Large intestine (tissue), 3 donors: ENCODE data around the gene WDR36. TPM values are rescaled to one million over a fixed set of nuclear protein-coding genes. Genes with fewer than 3 reads are reported as not detected.
A peak's percentile ranks its signal among the peaks of the same experiment; 100 is the strongest.

Source experiments
- DNase-seq, 2 donors: peaks; one replicate each; pipeline versions ENCODE4 v3.0.0 to v3.0.0-alpha.2; 2013
- H3K27ac ChIP-seq: one replicate; pipeline ENCODE4 v1.5.1; 2013; ENCODE audit warnings: low read length
- H3K27me3 ChIP-seq: 2 replicates; pipeline ENCODE4 v1.6.1; 2013; ENCODE audit warnings: low read length; ENCODE audit not compliant: control insufficient read depth, insufficient read depth
- H3K36me3 ChIP-seq: 2 replicates; pipeline ENCODE4 v1.6.1; 2013; ENCODE audit warnings: low read length; ENCODE audit not compliant: control insufficient read depth, insufficient read depth
- H3K4me1 ChIP-seq: one replicate; pipeline ENCODE4 v1.6.1; 2013; ENCODE audit warnings: low read length; ENCODE audit not compliant: control insufficient read depth, insufficient read depth
- H3K4me3 ChIP-seq: one replicate; pipeline ENCODE4 v1.5.1; 2013; ENCODE audit warnings: low read length
- H3K9me3 ChIP-seq: one replicate; pipeline ENCODE4 v1.6.1; 2013; ENCODE audit warnings: mild to moderate bottlenecking, low read depth, low read length, moderate library complexity; ENCODE audit not compliant: control insufficient read depth
- WGBS: methylation state at CpG from one replicate; pipeline ENCODE4 v1.1.5; 2013; ENCODE audit warnings: low lambda C conversion rate; ENCODE audit not compliant: insufficient coverage; 5-methylcytosine and 5-hydroxymethylcytosine counted together
- polyA plus RNA-seq: library from polyadenylated mRNA; unstranded; fragments of 120-200 nt; gene quantifications from one replicate; pipeline ENCODE4 v1.2.1, GENCODE V29; 2013

Gene WDR36
- polyA plus RNA-seq, 1 donor, result 21.3 TPM

GRCh38 chr5:111153483-111153882 lies 61.3 kb downstream of the WDR36 start:
- no peak for DNase-seq
- Histone ChIP-seq H3K4me3 (no peak overlapping the region), H3K9me3 (no peaks in the 10 kb centered on the region), H3K36me3 (no peaks in the 10 kb centered on the region), H3K4me1 (no peaks in the 10 kb centered on the region), H3K27me3 (no peaks in the 10 kb centered on the region), H3K27ac (no peak overlapping the region)
- no CpG with 5 or more reads among the region's 1 CpG for WGBS

- DNase-seq, result no peak
- H3K27ac ChIP-seq, result no peak overlapping the region
- H3K4me1 ChIP-seq, result no peaks in the 10 kb centered on the region
- no peaks in the 10 kb centered on the region for H3K36me3 ChIP-seq
- 86% methylated on average over 1 of the region's 3 CpGs for WGBS
- H3K27me3 ChIP-seq, result no peaks in the 10 kb centered on the region
- H3K9me3 ChIP-seq, result no peaks in the 10 kb centered on the region
- H3K4me3 ChIP-seq, result no peak overlapping the region
These were observed 61.8 kb downstream of the WDR36 start for GRCh38 chr5:111153945-111154344.

- DNase-seq, result peak; percentile 22 to 35
- 13% methylated on average over 3 of the region's 9 CpGs for WGBS
- no peak overlapping the region for H3K27ac ChIP-seq
- no peaks in the 10 kb centered on the region for H3K36me3 ChIP-seq
- H3K4me3 ChIP-seq, result no peak overlapping the region
- no peaks in the 10 kb centered on the region for H3K4me1 ChIP-seq
- H3K9me3 ChIP-seq, result no peaks in the 10 kb centered on the region
- H3K27me3 ChIP-seq, result no peaks in the 10 kb centered on the region
These were observed 66.1 kb downstream of the WDR36 start for GRCh38 chr5:111158105-111158744.

- DNase-seq, result no peak
- 60% methylated on average over 1 of the region's 7 CpGs for WGBS
- no peaks in the 10 kb centered on the region for H3K4me1 ChIP-seq
- no peaks in the 10 kb centered on the region for H3K36me3 ChIP-seq
- H3K27me3 ChIP-seq, result no peaks in the 10 kb centered on the region
- no peaks in the 10 kb centered on the region for H3K9me3 ChIP-seq
- H3K27ac ChIP-seq, result no peak overlapping the region
- H3K4me3 ChIP-seq, result no peak overlapping the region
These were observed 67.7 kb downstream of the WDR36 start for GRCh38 chr5:111159845-111160244.

GRCh38 chr5:111163000-111163399 lies 70.9 kb downstream of the WDR36 start:
- no peaks in the 10 kb centered on the region for H3K9me3 ChIP-seq
- no CpG with 5 or more reads among the region's 1 CpG for WGBS
- H3K27me3 ChIP-seq, result no peaks in the 10 kb centered on the region
- no peak overlapping the region for H3K4me3 ChIP-seq
- no peaks in the 10 kb centered on the region for H3K36me3 ChIP-seq
- H3K27ac ChIP-seq, result no peak overlapping the region
- H3K4me1 ChIP-seq, result no peaks in the 10 kb centered on the region
- no peak for DNase-seq

- Histone ChIP-seq H3K9me3 (no peaks in the 10 kb centered on the region), H3K36me3 (no peaks in the 10 kb centered on the region), H3K27me3 (no peaks in the 10 kb centered on the region), H3K4me3 (no peak overlapping the region), H3K27ac (no peak overlapping the region), H3K4me1 (no peaks in the 10 kb centered on the region)
- WGBS, result no CpG with 5 or more reads among the region's 2 CpGs
- DNase-seq, result no peak
These were observed 72.9 kb downstream of the WDR36 start for GRCh38 chr5:111165058-111165457.

GRCh38 chr5:111167551-111167950 lies 75.4 kb downstream of the WDR36 start:
- Histone ChIP-seq H3K27me3 (no peaks in the 10 kb centered on the region), H3K4me3 (no peak overlapping the region), H3K9me3 (no peaks in the 10 kb centered on the region), H3K36me3 (no peaks in the 10 kb centered on the region), H3K4me1 (no peaks in the 10 kb centered on the region), H3K27ac (no peak overlapping the region)
- no CpG with 5 or more reads among the region's 2 CpGs for WGBS
- DNase-seq, result no peak

GRCh38 chr5:111168608-111169007 lies 76.5 kb downstream of the WDR36 start:
- no peaks in the 10 kb centered on the region for H3K36me3 ChIP-seq
- H3K27ac ChIP-seq, result no peak overlapping the region
- WGBS, result no CpG with 5 or more reads among the region's 1 CpG
- no peak overlapping the region for H3K4me3 ChIP-seq
- H3K9me3 ChIP-seq, result no peaks in the 10 kb centered on the region
- no peaks in the 10 kb centered on the region for H3K4me1 ChIP-seq
- DNase-seq, result no peak
- no peaks in the 10 kb centered on the region for H3K27me3 ChIP-seq

GRCh38 chr5:111169269-111169668 lies 77.1 kb downstream of the WDR36 start:
- 100% methylated on average over 1 of the region's 2 CpGs for WGBS
- no peaks in the 10 kb centered on the region for H3K9me3 ChIP-seq
- H3K4me1 ChIP-seq, result no peaks in the 10 kb centered on the region
- DNase-seq, result no peak
- H3K27ac ChIP-seq, result no peak overlapping the region
- no peaks in the 10 kb centered on the region for H3K27me3 ChIP-seq
- no peak overlapping the region for H3K4me3 ChIP-seq
- H3K36me3 ChIP-seq, result no peaks in the 10 kb centered on the region

GRCh38 chr5:111170279-111170678 lies 78.1 kb downstream of the WDR36 start:
- H3K4me3 ChIP-seq, result no peak overlapping the region
- no peaks in the 10 kb centered on the region for H3K9me3 ChIP-seq
- H3K27ac ChIP-seq, result no peak overlapping the region
- H3K36me3 ChIP-seq, result no peaks in the 10 kb centered on the region
- no peak for DNase-seq
- no peaks in the 10 kb centered on the region for H3K4me1 ChIP-seq
- WGBS, result 100% methylated on average over 1 of the region's 2 CpGs
- H3K27me3 ChIP-seq, result no peaks in the 10 kb centered on the region

GRCh38 chr5:111172504-111172903 lies 80.4 kb downstream of the WDR36 start:
- 100% methylated on average over 1 of the region's 3 CpGs for WGBS
- Histone ChIP-seq H3K36me3 (no peaks in the 10 kb centered on the region), H3K9me3 (no peaks in the 10 kb centered on the region), H3K4me3 (no peak overlapping the region), H3K27ac (no peak overlapping the region), H3K27me3 (no peaks in the 10 kb centered on the region), H3K4me1 (no peaks in the 10 kb centered on the region)
- no peak for DNase-seq
